HepG2 (cell line): ENCODE results near the gene ASPRV1. TPM values are rescaled to one million over a fixed set of nuclear protein-coding genes. Genes with fewer than 3 reads are reported as not detected.
A peak's percentile ranks its signal among the peaks of the same experiment; 100 is the strongest.

Experiments
- ATAC-seq: fragments of 200-7000 bp; cut with Tn5 transposase; 3 replicates; pipeline ENCODE4 v1.9.1; 2020; ENCODE audit warnings: mild to moderate bottlenecking, moderate library complexity
- BruUV-seq: library from RNA; stranded (reverse); fragments of 400-500 nt; replicated peaks from 2 replicates; lab custom pipeline; 2021; lab: Mats Ljungman, UMichigan
- CTCF ChIA-PET: fragments of 300-600 bp; formaldehyde crosslinking; extraction: SDS; loops from one replicate; lab custom pipeline; 2021; ENCODE audit warnings: low total read pairs, inconsistent platforms, low intra/inter-chr PET ratio; lab: Yijun Ruan, JAX
- POLR2A ChIA-PET: fragments of 350-600 bp; sonication (Branson Sonifier 250); formaldehyde crosslinking; loops from one replicate; lab custom pipeline; 2020; ENCODE audit warnings: antibody characterized with exemption, inconsistent platforms; lab: Yijun Ruan, JAX
- DNase-seq: peaks from one replicate; pipeline ENCODE4 v3.0.0-alpha.2; 2015; ENCODE audit warnings: low spot score
- FAIRE-seq: peaks from 3 replicates; lab custom pipeline; 2011; peaks lifted over from hg19 to GRCh38; lab: Jason Lieb, UNC
- H2AFZ ChIP-seq: one replicate; pipeline ENCODE4 v1.6.1; 2011; ENCODE audit warnings: low read length, inconsistent platforms
- H3K27ac ChIP-seq: fragments of 300-600 bp; 3 replicates; pipeline ENCODE4 v1.8.0; 2011; ENCODE audit warnings: mixed run types, mild to moderate bottlenecking, mixed read lengths, low read length, inconsistent platforms; ENCODE audit not compliant: insufficient read depth; ENCODE audit errors: extremely low read length
- H3K27me3 ChIP-seq, 2 experiments: fragments of 200-600 bp in 1 of 2; 2 replicates in 1 of 2; 3 replicates in 1 of 2; pipeline versions ENCODE4 v1.6.0 to v1.8.0; 2011; ENCODE audit warnings: low read length in 2 of 2, mild to moderate bottlenecking in 2 of 2, moderate library complexity in 2 of 2, inconsistent platforms in 1 of 2; ENCODE audit not compliant: insufficient read depth in 2 of 2, control insufficient read depth in 1 of 2
- H3K36me3 ChIP-seq, 2 experiments: fragments of 200-600 bp in 1 of 2; replicated peaks in 1 of 2; 2 replicates in 1 of 2; 3 replicates in 1 of 2; pipeline versions ENCODE4 v1.5.1 to v1.8.0; 2011; ENCODE audit warnings: low read length in 2 of 2, inconsistent platforms in 1 of 2; ENCODE audit not compliant: insufficient read depth in 2 of 2, control insufficient read depth in 1 of 2
- H3K4me1 ChIP-seq: 2 replicates; pipeline ENCODE4 v1.5.1; 2012; ENCODE audit warnings: low read length, inconsistent platforms; ENCODE audit not compliant: insufficient read depth
- H3K4me2 ChIP-seq: 2 replicates; pipeline ENCODE4 v1.6.0; 2011; ENCODE audit warnings: low read depth, low read length, inconsistent platforms
- H3K4me3 ChIP-seq, 3 experiments: fragments of 200-600 bp in 1 of 3; sonication (generic), shearing (Covaris generic) in 1 of 3; replicated peaks in 1 of 3; 2 replicates each; pipeline ENCODE4 v1.5.1; 2011 to 2016; ENCODE audit warnings: low read length in 3 of 3, inconsistent platforms in 2 of 3, low read depth in 2 of 3, mild to moderate bottlenecking in 2 of 3, control low read depth in 1 of 3, mixed read lengths in 1 of 3; ENCODE audit not compliant: insufficient read depth in 1 of 3
- H3K79me2 ChIP-seq: one replicate; pipeline ENCODE4 v1.6.1; 2011; ENCODE audit warnings: low read length, inconsistent platforms; ENCODE audit not compliant: insufficient read depth
- H3K9ac ChIP-seq: 2 replicates; pipeline ENCODE4 v1.6.0; 2011; ENCODE audit warnings: mild to moderate bottlenecking, low read depth, low read length, inconsistent platforms; ENCODE audit not compliant: insufficient read depth
- H3K9me3 ChIP-seq: 2 replicates; pipeline ENCODE4 v1.5.1; 2012; ENCODE audit warnings: mild to moderate bottlenecking, low read length
- H4K20me1 ChIP-seq: 2 replicates; pipeline ENCODE4 v1.6.0; 2011; ENCODE audit warnings: inconsistent platforms, mild to moderate bottlenecking, low read length, moderate library complexity; ENCODE audit not compliant: insufficient read depth
- AHR ChIP-seq: IDR thresholded peaks from 2 replicates; pipeline ENCODE4 v1.6.1; 2018; ENCODE audit warnings: missing genetic modification reagents, missing compliant biosample characterization
- FOXM1 ChIP-seq: sonication (generic); formaldehyde crosslinking; IDR thresholded peaks from 2 replicates; pipeline ENCODE4 v1.5.0; 2020; ENCODE audit warnings: missing genetic modification reagents
- HBP1 ChIP-seq: IDR thresholded peaks from 2 replicates; pipeline ENCODE4 v1.6.1; 2016; ENCODE audit warnings: low read depth, control low read depth
- HNF1A ChIP-seq, 2 experiments: sonication (generic) in 1 of 2; formaldehyde crosslinking in 1 of 2; IDR thresholded peaks; 2 replicates each; pipeline versions ENCODE4 v1.4.0 to v1.6.1; 2016 to 2020; ENCODE audit warnings: borderline replicate concordance in 1 of 2, low read depth in 1 of 2, mild to moderate bottlenecking in 1 of 2, missing genetic modification reagents in 1 of 2
- HNF1B ChIP-seq: sonication (generic); formaldehyde crosslinking; IDR thresholded peaks from 2 replicates; pipeline ENCODE4 v1.5.1; 2020; ENCODE audit warnings: mild to moderate bottlenecking, moderate library complexity, missing genetic modification reagents
- MAX ChIP-seq: IDR thresholded peaks from 2 replicates; pipeline ENCODE4 v1.6.1; 2012; ENCODE audit warnings: inconsistent platforms
- NR2C2 ChIP-seq: sonication (generic); formaldehyde crosslinking; IDR thresholded peaks from 2 replicates; pipeline ENCODE4 v1.4.0; 2020; ENCODE audit warnings: missing genetic modification reagents, mild to moderate bottlenecking, moderate library complexity, borderline replicate concordance
- TFAP4 ChIP-seq: sonication (generic); IDR thresholded peaks from 2 replicates; pipeline ENCODE4 v1.6.1; 2016; ENCODE audit warnings: low read depth, borderline replicate concordance
- THRA ChIP-seq: sonication (generic); formaldehyde crosslinking; IDR thresholded peaks from 2 replicates; pipeline ENCODE4 v1.4.0; 2020; ENCODE audit warnings: missing genetic modification reagents, borderline replicate concordance
- ZBTB3 ChIP-seq: sonication (generic); formaldehyde crosslinking; IDR thresholded peaks from 2 replicates; pipeline ENCODE4 v1.4.0; 2020; ENCODE audit warnings: low read depth, mild to moderate bottlenecking, moderate library complexity, missing genetic modification reagents, borderline replicate concordance
- ZNF615 ChIP-seq: sonication (generic); formaldehyde crosslinking; IDR thresholded peaks from 2 replicates; pipeline ENCODE4 v1.5.0; 2020; ENCODE audit warnings: mild to moderate bottlenecking, missing genetic modification reagents, borderline replicate concordance
- ZNF670 ChIP-seq: sonication (generic); formaldehyde crosslinking; IDR thresholded peaks from 2 replicates; pipeline ENCODE4 v1.8.0; 2022; ENCODE audit warnings: mild to moderate bottlenecking, missing genetic modification reagents, borderline replicate concordance
- ZNF674 ChIP-seq: sonication (generic); formaldehyde crosslinking; IDR thresholded peaks from 2 replicates; pipeline ENCODE4 v1.5.0; 2020; ENCODE audit warnings: low read depth, mild to moderate bottlenecking, missing genetic modification reagents
- WGBS: methylation state at CpG from one replicate; pipeline ENCODE4 v1.1.6; 2017; ENCODE audit warnings: low lambda C conversion rate; 5-methylcytosine and 5-hydroxymethylcytosine counted together
- in situ Hi-C: cut with HindIII; loops from 2 replicates; pipeline ENCODE4 v1.10.0; 2017; ENCODE audit warnings: low pct_unique_long_range_greater_than_20kb; ENCODE audit not compliant: extremely low pct_ligation_motif_present
- intact Hi-C: fragments of 100-400 bp; cut with micrococcal nuclease; formaldehyde crosslinking; loops from one replicate; pipeline ENCODE4 v1.10.0; 2022; ENCODE audit not compliant: unreplicated experiment
- polyA plus RNA-seq, 8 experiments: library from polyadenylated mRNA; depleted of rRNA in 3 of 8; stranded (reverse) in 7 of 8; unstranded in 1 of 8; fragments of >200 nt; fragmentation: Illumina TruSeq in 4 of 8; extraction: Trizol in 4 of 8; gene quantifications; 2 replicates each; pipeline versions ENCODE4 v1.2.1 to v1.2.3, GENCODE V29; 2011 to 2016; ENCODE audit warnings: low read depth in 4 of 8, missing spikeins in 1 of 8, mixed read lengths in 1 of 8; ENCODE audit not compliant: insufficient read depth in 1 of 8
- total RNA-seq, 5 experiments: library from RNA; depleted of rRNA; stranded (reverse); fragments of >200 nt; fragmentation: Illumina TruSeq; extraction: Trizol; gene quantifications; 2 replicates each; pipeline ENCODE4 v1.2.3, GENCODE V29; 2016; ENCODE audit warnings: low read depth in 1 of 5

The ASPRV1 gene
- total and polyA plus RNA-seq, 2 of the 13 experiments (the other 11 are each of a cell fraction or from before 2014, with no cell fraction given): 0.40 to 0.48 TPM

GRCh38 chr2:70005752-70006446, 44.5 kb upstream of the ASPRV1 start:
- CTCF ChIA-PET: no interaction called here
- Histone ChIP-seq H3K4me3 (no peak overlapping the region), H2AFZ (no peak overlapping the region), H3K79me2 (no peaks in the 10 kb centered on the region), H3K9ac (no peak overlapping the region), H4K20me1 (no peaks in the 10 kb centered on the region), H3K27me3 (no peaks in the 10 kb centered on the region), H3K4me1 (peaks cover 25% of the 10 kb centered on the region), H3K4me2 (no peak overlapping the region), H3K9me3 (no peaks in the 10 kb centered on the region), H3K27ac (no peak overlapping the region), H3K36me3 (no peaks in the 10 kb centered on the region)
- POLR2A ChIA-PET: no interaction called here
- ATAC-seq (peak; percentile 32), FAIRE-seq (no peak), DNase-seq (no peak)
- in situ Hi-C loops: no loop called here
- 65% methylated on average over 6 of the region's 6 CpGs for WGBS
- intact Hi-C loops: no loop called here
- no TSS peak for BruUV-seq
- TF ChIP-seq AHR (CRISPR knock-in tag): no peak
- no peak for TF ChIP-seq FOXM1
- no peak for TF ChIP-seq TFAP4
- no peak for TF ChIP-seq ZBTB3 (CRISPR knock-in tag)
- no peak for TF ChIP-seq HBP1
- TF ChIP-seq MAX: peak; percentile 50; the same call in 1 of the 2 replicates
- TF ChIP-seq ZNF670 (CRISPR knock-in tag): no peak
- no peak for TF ChIP-seq HNF1B (CRISPR knock-in tag)
- TF ChIP-seq HNF1A (IDR thresholded peaks at IDR 0.05; ENCODE audit: low read depth): no peak
- no peak for TF ChIP-seq HNF1A (CRISPR knock-in tag; IDR thresholded peaks at IDR 0.05; ENCODE audit: borderline replicate concordance)
- no peak for TF ChIP-seq ZNF674 (CRISPR knock-in tag)
- TF ChIP-seq NR2C2 (CRISPR knock-in tag): no peak
- no peak for TF ChIP-seq THRA
- TF ChIP-seq ZNF615 (CRISPR knock-in tag): no peak
